ENCODE results near the gene ABCF1. TPM values are rescaled to one million over a fixed set of nuclear protein-coding genes. Genes with fewer than 3 reads are reported as not detected.

Gene ABCF1
- total RNA-seq, 3 donors from 2014 or later (not counting 1 experiment from before 2014, with no cell fraction given): 91.4 to 138 (median 138) TPM

- H3K4me3 ChIP-seq (ENCODE audit: low read length): peak within 1 kb of the TSS; percentile 64
- Mint-ChIP-seq H3K4me1 (peaks cover 35 to 54% of the 10 kb centered on the region in 2 donors), H3K27ac (peak within 1 kb of the TSS; percentile 98 to 100), H3K36me3 (peaks cover 2% of the 10 kb centered on the region), H3K9me3 (no peaks in the 10 kb centered on the region), H3K4me3 (peak within 1 kb of the TSS; percentile 98), H3K27me3 (ENCODE audit: low read depth in 2 of 2) (no peaks in the 10 kb centered on the region)
- DNase-seq (peak; percentile 82 to 95), ATAC-seq (peak; percentile 63 to 77 (median 67))
- no peaks in the 10 kb centered on the region for H3K9me3 ChIP-seq (ENCODE audit: control insufficient read depth, insufficient read depth, low read length)
- peaks cover 19% of the 10 kb centered on the region for H3K36me3 ChIP-seq (ENCODE audit: control insufficient read depth, insufficient read depth, low read length)
- peak within 1 kb of the TSS; percentile 97 for H3K27ac ChIP-seq (ENCODE audit: low read length)
- WGBS (ENCODE audit: insufficient coverage): under 1% methylated on average over 42 of the region's 42 CpGs
- H3K4me1 ChIP-seq (ENCODE audit: control insufficient read depth, insufficient read depth, low read length): peaks cover 24% of the 10 kb centered on the region
- no peaks in the 10 kb centered on the region for H3K27me3 ChIP-seq (ENCODE audit: control insufficient read depth, insufficient read depth, low read length)
- no peak for TF ChIP-seq CTCF (IDR thresholded peaks at IDR 0.05)
- intact Hi-C loops (cut with micrococcal nuclease): loop anchor here (1.0 kb wide), 3 partner anchors 14 to 160 kb away; partner anchors contain the start of genes ABCF1, MDC1, MRPS18B and PPP1R10
Measured at GRCh38 chr6:30556906-30557682, 14.1 kb upstream of the ABCF1 start, which contains the start of gene PRR3. PRR3 (plus strand) TSS chr6:30557295; CDS start chr6:30557345, 50 bp downstream.

- no peak for TF ChIP-seq CTCF (IDR thresholded peaks at IDR 0.05)
- H3K4me3 Mint-ChIP-seq: peak overlapping the region; percentile 98
- Histone ChIP-seq H3K36me3 (ENCODE audit: control insufficient read depth, insufficient read depth, low read length) (peaks cover 19% of the 10 kb centered on the region), H3K4me3 (ENCODE audit: low read length) (peak overlapping the region; percentile 64), H3K27me3 (ENCODE audit: control insufficient read depth, insufficient read depth, low read length) (no peaks in the 10 kb centered on the region), H3K27ac (ENCODE audit: low read length) (peak overlapping the region; percentile 97), H3K9me3 (ENCODE audit: control insufficient read depth, insufficient read depth, low read length) (no peaks in the 10 kb centered on the region), H3K4me1 (ENCODE audit: control insufficient read depth, insufficient read depth, low read length) (peaks cover 24% of the 10 kb centered on the region)
- 3% methylated on average over 3 of the region's 6 CpGs for WGBS (ENCODE audit: insufficient coverage)
- H3K36me3 Mint-ChIP-seq: no peaks in the 10 kb centered on the region
- ATAC-seq (no peak), DNase-seq (peak in 1 of 2 donors; percentile 77)
- no peaks in the 10 kb centered on the region for H3K9me3 Mint-ChIP-seq
- H3K27ac Mint-ChIP-seq: peak overlapping the region; percentile 98 to 100
- H3K27me3 Mint-ChIP-seq (ENCODE audit: low read depth in 2 of 2): no peaks in the 10 kb centered on the region
- peaks cover 35 to 55% of the 10 kb centered on the region in 2 donors for H3K4me1 Mint-ChIP-seq
- intact Hi-C loops (cut with micrococcal nuclease): no loop called here
Measured at GRCh38 chr6:30557683-30557981, 13.6 kb upstream of the ABCF1 start.

- no CpG with 5 or more reads among the region's 3 CpGs for WGBS (ENCODE audit: insufficient coverage)
- H3K4me1 ChIP-seq (ENCODE audit: control insufficient read depth, insufficient read depth, low read length): peaks cover 13% of the 10 kb centered on the region
- TF ChIP-seq CTCF (IDR thresholded peaks at IDR 0.05): no peak
- H3K27me3 Mint-ChIP-seq (ENCODE audit: low read depth in 2 of 2): no peaks in the 10 kb centered on the region
- no peak overlapping the region for H3K4me3 ChIP-seq (ENCODE audit: low read length)
- H3K27ac Mint-ChIP-seq: no peak overlapping the region
- no peak for DNase-seq
- no peaks in the 10 kb centered on the region for H3K36me3 Mint-ChIP-seq
- no peaks in the 10 kb centered on the region for H3K9me3 Mint-ChIP-seq
- H3K4me3 Mint-ChIP-seq: no peak overlapping the region
- no peak overlapping the region for H3K27ac ChIP-seq (ENCODE audit: low read length)
- H3K9me3 ChIP-seq (ENCODE audit: control insufficient read depth, insufficient read depth, low read length): no peaks in the 10 kb centered on the region
- intact Hi-C loops (cut with micrococcal nuclease): no loop called here
- no peaks in the 10 kb centered on the region for H3K27me3 ChIP-seq (ENCODE audit: control insufficient read depth, insufficient read depth, low read length)
- ATAC-seq: no peak
- H3K4me1 Mint-ChIP-seq: peaks cover 28 to 35% of the 10 kb centered on the region in 2 donors
- H3K36me3 ChIP-seq (ENCODE audit: control insufficient read depth, insufficient read depth, low read length): peaks cover 10% of the 10 kb centered on the region
Measured at GRCh38 chr6:30560930-30561329, 10.3 kb upstream of the ABCF1 start.
